ENCODE data around the gene ARHGEF35. TPM values are rescaled to one million over a fixed set of nuclear protein-coding genes. Genes with fewer than 3 reads are reported as not detected.

ARHGEF35 gene
- total RNA-seq, 1 donor from 2014 or later = 11.5 TPM

- no peaks in the 10 kb centered on the region for H3K27me3 ChIP-seq (ENCODE audit: control insufficient read depth, insufficient read depth, low read length)
- no peaks in the 10 kb centered on the region for H3K36me3 ChIP-seq (ENCODE audit: control insufficient read depth, insufficient read depth, low read length)
- DNase-seq (ENCODE audit: low read depth) = no peak
- H3K4me3 ChIP-seq (ENCODE audit: low read depth, low read length) = no peak overlapping the region
- no peak for TF ChIP-seq CTCF (IDR thresholded peaks at IDR 0.05; ENCODE audit: insufficient read depth, low read length, poor library complexity, severe bottlenecking)
Measured at GRCh38 chr7:144164784-144165183, 30.8 kb downstream of the ARHGEF35 start.

GRCh38 chr7:144158861-144159260 is 36.8 kb downstream of the ARHGEF35 start:
- DNase-seq (ENCODE audit: low read depth) = no peak
- no peaks in the 10 kb centered on the region for H3K27me3 ChIP-seq (ENCODE audit: control insufficient read depth, insufficient read depth, low read length)
- H3K36me3 ChIP-seq (ENCODE audit: control insufficient read depth, insufficient read depth, low read length) = no peaks in the 10 kb centered on the region
- no peak overlapping the region for H3K4me3 ChIP-seq (ENCODE audit: low read depth, low read length)
- no peak for TF ChIP-seq CTCF (IDR thresholded peaks at IDR 0.05; ENCODE audit: insufficient read depth, low read length, poor library complexity, severe bottlenecking)

- TF ChIP-seq CTCF (IDR thresholded peaks at IDR 0.05; ENCODE audit: insufficient read depth, low read length, poor library complexity, severe bottlenecking) = no peak
- H3K4me3 ChIP-seq (ENCODE audit: low read depth, low read length) = no peak overlapping the region
- DNase-seq (ENCODE audit: low read depth) = no peak
- no peaks in the 10 kb centered on the region for H3K27me3 ChIP-seq (ENCODE audit: control insufficient read depth, insufficient read depth, low read length)
- H3K36me3 ChIP-seq (ENCODE audit: control insufficient read depth, insufficient read depth, low read length) = no peaks in the 10 kb centered on the region
Measured at GRCh38 chr7:144148224-144148827, 47.3 kb downstream of the ARHGEF35 start.

- Histone ChIP-seq H3K27me3 (ENCODE audit: control insufficient read depth, insufficient read depth, low read length) (no peaks in the 10 kb centered on the region), H3K36me3 (ENCODE audit: control insufficient read depth, insufficient read depth, low read length) (no peaks in the 10 kb centered on the region), H3K4me3 (ENCODE audit: low read depth, low read length) (no peak overlapping the region)
- DNase-seq (ENCODE audit: low read depth) = no peak
- TF ChIP-seq CTCF (IDR thresholded peaks at IDR 0.05; ENCODE audit: insufficient read depth, low read length, poor library complexity, severe bottlenecking) = no peak
Measured at GRCh38 chr7:144144426-144144825, 51.2 kb downstream of the ARHGEF35 start.

- Histone ChIP-seq H3K4me3 (ENCODE audit: low read depth, low read length) (no peak overlapping the region), H3K27me3 (ENCODE audit: control insufficient read depth, insufficient read depth, low read length) (no peaks in the 10 kb centered on the region), H3K36me3 (ENCODE audit: control insufficient read depth, insufficient read depth, low read length) (no peaks in the 10 kb centered on the region)
- no peak for TF ChIP-seq CTCF (IDR thresholded peaks at IDR 0.05; ENCODE audit: insufficient read depth, low read length, poor library complexity, severe bottlenecking)
- no peak for DNase-seq (ENCODE audit: low read depth)
Measured at GRCh38 chr7:144142187-144142586, 53.4 kb downstream of the ARHGEF35 start.

- H3K36me3 ChIP-seq (ENCODE audit: control insufficient read depth, insufficient read depth, low read length) = no peaks in the 10 kb centered on the region
- H3K4me3 ChIP-seq (ENCODE audit: low read depth, low read length) = no peak overlapping the region
- H3K27me3 ChIP-seq (ENCODE audit: control insufficient read depth, insufficient read depth, low read length) = no peaks in the 10 kb centered on the region
- DNase-seq (ENCODE audit: low read depth) = no peak
- no peak for TF ChIP-seq CTCF (IDR thresholded peaks at IDR 0.05; ENCODE audit: insufficient read depth, low read length, poor library complexity, severe bottlenecking)
Measured at GRCh38 chr7:144137501-144137900, 58.1 kb downstream of the ARHGEF35 start.
